Keratinocyte (primary cell): ENCODE data around the gene RNF26.

ENCODE experiments used
- EZH2 ChIP-seq: IDR thresholded peaks from one replicate; pipeline ENCODE4 v1.6.1; 2012; ENCODE audit warnings: inconsistent platforms, mild to moderate bottlenecking, low read length, moderate library complexity
- TF ChIP-seq, protein P1 (sequence below), 3 experiments: IDR thresholded peaks in 1 of 3; conservative IDR thresholded peaks in 1 of 3; optimal IDR thresholded peaks in 1 of 3; 2 replicates in 2 of 3; 3 replicates in 1 of 3; pipeline versions ENCODE3 to v1.5.1; 2011; ENCODE audit warnings: low read length in 3 of 3, mild to moderate bottlenecking in 3 of 3, moderate library complexity in 2 of 3, control low read depth in 1 of 3, inconsistent platforms in 1 of 3; ENCODE audit not compliant: insufficient read depth in 2 of 3; ENCODE audit errors: extremely low read depth in 1 of 3

- TF ChIP-seq, protein P1, sequence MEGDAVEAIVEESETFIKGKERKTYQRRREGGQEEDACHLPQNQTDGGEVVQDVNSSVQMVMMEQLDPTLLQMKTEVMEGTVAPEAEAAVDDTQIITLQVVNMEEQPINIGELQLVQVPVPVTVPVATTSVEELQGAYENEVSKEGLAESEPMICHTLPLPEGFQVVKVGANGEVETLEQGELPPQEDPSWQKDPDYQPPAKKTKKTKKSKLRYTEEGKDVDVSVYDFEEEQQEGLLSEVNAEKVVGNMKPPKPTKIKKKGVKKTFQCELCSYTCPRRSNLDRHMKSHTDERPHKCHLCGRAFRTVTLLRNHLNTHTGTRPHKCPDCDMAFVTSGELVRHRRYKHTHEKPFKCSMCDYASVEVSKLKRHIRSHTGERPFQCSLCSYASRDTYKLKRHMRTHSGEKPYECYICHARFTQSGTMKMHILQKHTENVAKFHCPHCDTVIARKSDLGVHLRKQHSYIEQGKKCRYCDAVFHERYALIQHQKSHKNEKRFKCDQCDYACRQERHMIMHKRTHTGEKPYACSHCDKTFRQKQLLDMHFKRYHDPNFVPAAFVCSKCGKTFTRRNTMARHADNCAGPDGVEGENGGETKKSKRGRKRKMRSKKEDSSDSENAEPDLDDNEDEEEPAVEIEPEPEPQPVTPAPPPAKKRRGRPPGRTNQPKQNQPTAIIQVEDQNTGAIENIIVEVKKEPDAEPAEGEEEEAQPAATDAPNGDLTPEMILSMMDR (optimal IDR thresholded peaks at IDR 0.05 in 1 of 3, IDR thresholded peaks at IDR 0.05 in 1 of 3, conservative IDR thresholded peaks at IDR 0.05 in 1 of 3; ENCODE audit: extremely low read depth in 1 of 3, insufficient read depth in 2 of 3, low read length in 3 of 3) = no peak
- no peak for TF ChIP-seq EZH2
Measured at GRCh38 chr11:119320776-119321524, 13.4 kb upstream of the RNF26 start.
